Esophagus muscularis mucosa (tissue), 3 donors: Measurements from ENCODE around the gene POMT1.
"Not testable (repeated sequence)": the region's sequence is repeated elsewhere in the genome, so short reads cannot be mapped to it uniquely, and the experiment has no call there.

Experiments used
- POLR2AphosphoS5 ChIP-seq, 2 donors: sonication (generic); formaldehyde crosslinking; IDR thresholded peaks; one replicate each; pipeline ENCODE4 v1.6.1; 2017; ENCODE audit warnings: antibody characterized with exemption in 2 of 2
- TF ChIP-seq, protein P1 (sequence below), 3 experiments: fragments of 200-600 bp in 2 of 3; fragments of 450-650 bp in 1 of 3; sonication (generic) in 2 of 3; IDR thresholded peaks; one replicate each; pipeline ENCODE4 v1.5.1; 2017 to 2019; ENCODE audit warnings: antibody characterized with exemption in 3 of 3, mild to moderate bottlenecking in 2 of 3, moderate library complexity in 1 of 3

DNA sequence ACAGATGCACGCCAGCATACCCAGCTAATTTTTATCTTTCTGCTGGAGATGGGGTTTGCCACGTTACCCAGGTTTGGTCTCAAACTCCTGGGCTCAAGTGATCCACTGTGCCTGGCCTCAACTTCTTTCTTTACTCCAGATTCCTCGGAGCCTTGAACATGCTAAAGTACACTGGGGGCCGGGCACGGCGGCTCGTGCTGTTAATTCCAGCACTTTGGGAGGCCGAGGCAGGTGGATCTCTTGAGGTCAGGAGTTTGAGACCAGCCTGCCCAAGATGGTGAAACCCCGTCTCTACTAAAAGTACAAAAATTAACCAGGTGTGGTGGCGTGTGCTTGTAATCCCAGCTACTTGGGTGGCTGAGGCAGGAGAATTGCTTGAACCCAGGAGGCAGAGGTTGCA, 47.1 kb upstream of the POMT1 start:
- not testable (repeated sequence) for TF ChIP-seq POLR2AphosphoS5 (IDR thresholded peaks at IDR 0.05)
- TF ChIP-seq, protein P1, sequence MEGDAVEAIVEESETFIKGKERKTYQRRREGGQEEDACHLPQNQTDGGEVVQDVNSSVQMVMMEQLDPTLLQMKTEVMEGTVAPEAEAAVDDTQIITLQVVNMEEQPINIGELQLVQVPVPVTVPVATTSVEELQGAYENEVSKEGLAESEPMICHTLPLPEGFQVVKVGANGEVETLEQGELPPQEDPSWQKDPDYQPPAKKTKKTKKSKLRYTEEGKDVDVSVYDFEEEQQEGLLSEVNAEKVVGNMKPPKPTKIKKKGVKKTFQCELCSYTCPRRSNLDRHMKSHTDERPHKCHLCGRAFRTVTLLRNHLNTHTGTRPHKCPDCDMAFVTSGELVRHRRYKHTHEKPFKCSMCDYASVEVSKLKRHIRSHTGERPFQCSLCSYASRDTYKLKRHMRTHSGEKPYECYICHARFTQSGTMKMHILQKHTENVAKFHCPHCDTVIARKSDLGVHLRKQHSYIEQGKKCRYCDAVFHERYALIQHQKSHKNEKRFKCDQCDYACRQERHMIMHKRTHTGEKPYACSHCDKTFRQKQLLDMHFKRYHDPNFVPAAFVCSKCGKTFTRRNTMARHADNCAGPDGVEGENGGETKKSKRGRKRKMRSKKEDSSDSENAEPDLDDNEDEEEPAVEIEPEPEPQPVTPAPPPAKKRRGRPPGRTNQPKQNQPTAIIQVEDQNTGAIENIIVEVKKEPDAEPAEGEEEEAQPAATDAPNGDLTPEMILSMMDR (IDR thresholded peaks at IDR 0.05), result not testable (repeated sequence)
